Thyroid gland (tissue), 4 donors: ENCODE results near the gene RABL3.

Experiments
- CTCF ChIP-seq, 6 experiments: fragments of 200-600 bp in 3 of 6; fragments of 450-650 bp in 3 of 6; sonication (generic) in 3 of 6; IDR thresholded peaks; one replicate each; pipeline ENCODE4 v1.5.1; 2016 to 2019; ENCODE audit warnings: antibody characterized with exemption in 6 of 6, mild to moderate bottlenecking in 2 of 6, inconsistent platforms in 1 of 6, moderate library complexity in 1 of 6
- POLR2A ChIP-seq, 2 donors: fragments of 450-650 bp; IDR thresholded peaks; one replicate each; pipeline ENCODE4 v1.6.1; 2017; ENCODE audit warnings: antibody characterized with exemption in 2 of 2, mild to moderate bottlenecking in 2 of 2, moderate library complexity in 1 of 2

DNA sequence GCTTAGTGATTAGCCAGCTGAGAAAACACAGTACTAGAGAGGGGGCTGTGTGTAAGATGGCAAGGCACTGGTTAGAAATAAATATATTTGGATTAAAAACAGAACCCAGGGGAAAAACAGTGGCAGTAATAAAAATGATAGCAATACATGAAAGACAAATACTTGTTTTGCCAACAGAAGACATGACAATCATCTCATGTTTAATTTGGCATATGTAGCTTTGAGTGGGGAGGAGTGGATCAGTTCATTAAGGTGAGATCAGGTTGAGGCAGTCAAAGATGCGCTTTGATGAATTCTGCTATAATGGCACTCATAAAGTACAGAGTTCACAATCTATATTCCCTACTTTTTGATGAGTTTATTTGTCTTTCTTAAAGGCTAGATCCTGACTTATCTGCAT lies 56.9 kb downstream of the RABL3 start:
- TF ChIP-seq CTCF (IDR thresholded peaks at IDR 0.05): no peak
- TF ChIP-seq POLR2A (IDR thresholded peaks at IDR 0.05): no peak
